ENCODE data around the gene VPS8. TPM values are rescaled to one million over a fixed set of nuclear protein-coding genes. Genes with fewer than 3 reads are reported as not detected.

The VPS8 gene
- total RNA-seq, 1 donor from 2014 or later: 101 TPM

DNA sequence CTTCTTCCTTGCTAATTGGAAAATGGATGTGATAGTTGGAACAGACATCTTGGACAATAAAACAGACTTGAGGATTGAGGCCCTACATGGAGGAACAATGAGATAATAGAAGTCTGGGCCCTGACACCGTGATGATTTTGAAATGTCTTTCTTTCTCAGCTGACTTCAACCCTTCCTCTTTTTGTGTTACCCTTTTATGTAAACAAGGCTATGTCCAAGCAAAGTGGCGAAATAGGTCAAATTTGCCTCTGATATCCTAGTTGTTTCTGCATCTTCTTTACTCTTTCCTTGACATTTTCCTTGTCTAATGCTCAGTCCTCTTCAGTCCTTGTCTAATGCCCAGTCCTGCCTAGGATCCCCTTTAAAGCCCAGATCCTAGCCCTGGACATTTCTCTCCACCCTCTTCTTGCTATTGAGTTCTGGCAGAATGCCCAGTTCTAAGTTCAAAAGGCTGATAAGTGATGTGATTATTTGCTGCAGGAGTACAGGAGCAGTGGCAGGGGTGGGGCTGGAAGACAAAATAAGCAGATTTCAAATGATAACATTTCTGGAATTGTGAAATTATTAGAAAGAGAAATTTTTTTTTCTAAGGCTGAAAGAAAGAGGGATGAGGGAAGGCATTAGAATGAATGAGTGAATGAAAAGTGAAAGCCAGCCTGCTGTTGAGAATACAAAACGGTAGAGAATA is 6.5 kb upstream of the VPS8 start:
- intact Hi-C loops (cut with DNase I): no loop called here
- no peak for DNase-seq (ENCODE audit: low spot score)

DNA sequence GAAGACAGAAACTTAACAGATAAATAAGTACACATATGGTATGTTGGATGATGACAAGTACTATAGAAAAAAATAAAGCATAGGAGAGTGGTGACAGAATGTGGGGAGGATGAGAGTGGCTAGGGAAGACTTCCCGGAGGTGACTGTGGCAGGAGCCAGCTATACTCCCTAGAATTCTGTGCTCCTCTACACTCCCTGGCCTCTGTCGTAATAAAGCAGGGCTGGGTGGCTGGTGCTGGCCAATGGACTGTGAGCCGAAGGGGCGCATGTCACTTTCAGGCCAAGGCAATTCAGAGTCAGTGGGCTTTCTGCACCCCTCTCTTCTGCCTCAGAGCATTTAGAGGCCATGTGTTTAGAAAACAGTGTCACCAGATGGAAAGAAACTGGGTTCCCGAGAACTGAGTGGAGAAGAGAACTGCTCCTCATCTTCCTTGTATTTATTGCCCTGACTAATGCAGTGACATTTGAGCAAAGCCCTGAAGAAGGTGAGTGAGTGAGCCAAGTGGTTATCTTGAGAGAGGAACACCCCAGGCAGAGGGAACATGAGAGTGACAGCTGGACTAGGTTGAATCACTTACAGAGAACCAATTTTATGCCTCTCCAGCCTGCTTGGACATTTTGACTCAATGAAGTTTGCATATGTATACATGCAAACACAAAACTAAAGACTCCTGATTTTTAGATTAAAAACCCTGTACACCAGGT is 5.2 kb upstream of the VPS8 start:
- intact Hi-C loops (cut with DNase I): no loop called here

DNA sequence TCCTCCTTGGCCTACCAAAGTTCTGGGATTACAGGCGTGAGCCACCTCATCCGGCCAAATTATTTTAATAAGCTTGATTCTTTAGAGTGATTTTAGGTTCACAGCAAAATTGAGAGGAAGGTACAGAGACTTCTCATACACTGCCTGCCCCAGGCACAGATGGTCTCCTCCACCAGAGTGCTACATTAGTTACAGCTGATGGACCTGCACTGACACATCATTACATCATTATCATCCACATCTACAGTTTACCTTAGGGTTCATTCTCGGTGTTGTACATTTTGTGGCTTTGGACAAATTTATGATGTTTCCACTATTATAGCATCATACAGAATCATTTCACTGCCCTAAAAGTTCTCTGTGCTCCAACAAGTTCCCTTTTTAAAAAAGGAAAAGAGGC is 4.4 kb upstream of the VPS8 start:
- intact Hi-C loops (cut with DNase I): no loop called here
- DNase-seq (ENCODE audit: low spot score): no peak

More for the DNA sequence above, 5.2 kb upstream of the VPS8 start:
- DNase-seq (ENCODE audit: low spot score): no peak

DNA sequence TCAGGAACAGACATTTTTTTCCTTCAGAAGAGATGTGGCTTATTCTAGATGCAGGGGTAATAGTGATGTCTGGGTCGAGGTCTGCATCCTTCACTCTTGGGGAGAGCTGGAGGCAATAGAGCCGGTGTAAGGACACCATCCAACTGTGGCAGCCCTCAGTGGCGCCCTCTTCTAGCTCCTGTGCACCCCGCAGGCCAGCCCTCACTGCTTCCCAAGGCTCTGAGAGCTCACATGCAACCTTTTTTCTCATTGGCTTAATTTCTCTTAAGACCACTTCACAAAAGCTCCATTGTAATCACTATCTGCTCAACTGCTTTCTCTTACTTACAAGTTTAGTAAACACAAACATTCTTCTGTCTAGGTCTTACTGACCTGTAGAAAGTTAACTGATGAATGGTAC is 3.9 kb upstream of the VPS8 start:
- DNase-seq (ENCODE audit: low spot score): no peak
- intact Hi-C loops (cut with DNase I): no loop called here

DNA sequence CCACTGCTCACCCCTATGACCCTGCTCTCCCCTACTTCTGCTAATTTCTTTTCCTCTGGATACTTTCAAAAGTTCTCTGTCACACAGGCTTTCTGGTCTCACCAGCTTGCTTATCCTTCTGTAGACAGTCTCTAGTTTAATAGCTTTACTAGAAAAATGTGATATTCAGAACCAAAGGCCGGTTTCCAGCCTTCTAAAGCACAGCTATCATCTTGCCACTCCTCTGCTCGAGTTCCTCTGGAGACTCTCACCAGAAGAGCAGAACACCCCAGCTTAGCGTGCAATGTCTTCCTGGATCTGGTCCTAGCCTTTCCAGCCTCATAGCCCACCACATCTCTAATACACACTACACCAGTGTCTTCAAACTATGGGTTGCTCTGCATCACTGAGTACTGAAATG is 1.8 kb upstream of the VPS8 start:
- no peak for DNase-seq (ENCODE audit: low spot score)
- intact Hi-C loops (cut with DNase I): loop anchor here (5.0 kb wide), 1 partner anchor 342 kb away; the partner anchor contains the start of gene C3orf70

DNA sequence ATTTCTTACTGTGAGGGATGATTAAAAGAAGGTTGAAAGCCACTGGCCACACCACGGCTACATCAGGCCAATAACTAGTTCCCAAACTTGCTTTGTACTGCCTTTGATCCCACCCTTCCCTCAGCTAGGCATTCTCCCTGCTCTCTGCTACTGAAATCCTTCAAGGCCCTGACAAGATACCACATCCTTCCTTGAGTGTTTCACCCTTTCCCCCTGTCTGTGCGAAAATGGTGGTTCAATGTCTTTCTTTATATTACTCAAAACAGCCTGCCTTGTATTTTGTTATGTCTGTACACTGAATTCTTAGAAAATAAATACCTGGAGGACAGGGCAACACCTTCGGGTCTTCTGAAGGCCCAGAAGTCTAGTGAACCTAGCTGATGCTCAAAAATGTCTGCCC is 932 bp upstream of the VPS8 start:
- no peak for DNase-seq (ENCODE audit: low spot score)
- intact Hi-C loops (cut with DNase I): loop anchor here (5.0 kb wide), 1 partner anchor 341 kb away; the partner anchor contains the start of gene C3orf70

DNA sequence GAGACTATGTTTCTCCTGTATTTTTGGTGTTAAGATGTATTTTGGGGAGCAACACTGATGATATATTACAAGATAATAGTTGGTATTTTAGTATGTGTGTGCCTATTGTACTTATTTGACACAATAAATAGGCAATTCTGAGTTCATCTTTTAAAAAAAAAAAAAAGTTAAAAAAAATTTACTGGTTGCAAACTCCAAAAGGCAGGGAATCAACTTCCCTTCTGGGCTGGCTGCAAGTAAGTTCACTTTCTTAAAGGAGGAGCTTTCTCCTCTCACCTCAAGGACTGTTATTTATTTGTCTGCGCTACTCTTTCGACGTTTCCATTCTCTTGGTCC is 335 bp upstream of the VPS8 start:
- intact Hi-C loops (cut with DNase I): loop anchor here (5.0 kb wide), 1 partner anchor 341 kb away; the partner anchor contains the start of gene C3orf70
- no peak for DNase-seq (ENCODE audit: low spot score)

DNA sequence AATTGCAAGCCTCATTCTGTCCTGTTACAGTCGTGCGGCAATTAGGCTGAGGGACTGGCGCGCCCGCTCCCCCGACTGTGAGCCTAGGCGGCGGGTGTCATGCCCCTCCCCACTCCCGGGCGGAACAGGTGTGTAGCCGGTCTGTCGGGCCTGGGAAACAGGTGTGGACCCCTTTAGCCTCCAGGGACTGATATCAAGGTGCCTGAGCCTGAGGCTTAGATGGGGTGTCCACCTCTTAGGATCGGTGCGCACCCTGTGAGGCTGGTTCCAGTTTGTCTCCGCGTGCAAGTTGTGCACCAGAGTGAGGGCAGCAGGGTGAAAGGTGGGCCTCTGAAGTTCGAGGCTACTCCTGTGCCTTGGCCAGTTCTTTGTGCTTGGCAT is 686 bp downstream of the VPS8 start:
- intact Hi-C loops (cut with DNase I): loop anchor here (5.0 kb wide), 1 partner anchor 340 kb away; the partner anchor contains the start of gene C3orf70
- DNase-seq (ENCODE audit: low spot score): no peak

DNA sequence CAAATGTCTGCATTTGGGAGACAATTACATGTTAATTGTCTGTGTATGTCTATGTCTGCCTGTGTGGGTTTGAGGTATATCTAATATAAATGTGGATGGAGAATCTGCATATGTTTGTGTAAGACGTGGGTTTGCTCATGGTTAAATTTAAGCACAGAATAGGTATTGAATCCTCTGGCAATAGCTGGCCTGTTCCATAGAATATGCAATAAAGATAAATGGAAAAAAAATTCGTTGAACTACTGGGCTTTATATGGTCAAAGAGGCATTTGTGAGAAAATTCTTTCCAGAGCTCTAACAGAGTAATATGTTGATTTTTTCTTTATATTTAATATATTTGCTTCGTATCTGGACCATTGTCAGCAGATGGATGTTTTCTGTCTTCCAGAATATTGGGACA is 1.4 kb downstream of the VPS8 start:
- intact Hi-C loops (cut with DNase I): loop anchor here (5.0 kb wide), 1 partner anchor 339 kb away; the partner anchor contains the start of gene C3orf70
- DNase-seq (ENCODE audit: low spot score): no peak

DNA sequence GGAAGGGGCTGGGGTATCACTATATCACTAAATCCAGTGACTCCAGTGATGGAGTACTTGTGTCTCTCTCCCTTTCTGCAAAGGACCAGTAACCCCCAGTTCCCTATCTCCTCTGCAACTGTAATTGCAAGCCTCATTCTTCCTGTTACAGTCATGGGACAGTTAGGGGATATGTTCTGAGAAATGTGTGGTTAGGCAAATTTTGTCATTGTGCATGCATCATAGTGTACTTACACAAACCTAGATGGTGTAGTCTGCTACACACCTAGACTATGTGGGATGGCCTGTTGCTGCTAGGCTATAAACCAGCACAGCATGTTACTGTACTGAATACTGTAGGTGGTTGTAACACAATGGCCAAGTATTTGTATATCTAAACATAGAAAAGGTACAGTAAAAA is 2.2 kb downstream of the VPS8 start:
- DNase-seq (ENCODE audit: low spot score): no peak
- intact Hi-C loops (cut with DNase I): loop anchor here (5.0 kb wide), 1 partner anchor 338 kb away; the partner anchor contains the start of gene C3orf70

DNA sequence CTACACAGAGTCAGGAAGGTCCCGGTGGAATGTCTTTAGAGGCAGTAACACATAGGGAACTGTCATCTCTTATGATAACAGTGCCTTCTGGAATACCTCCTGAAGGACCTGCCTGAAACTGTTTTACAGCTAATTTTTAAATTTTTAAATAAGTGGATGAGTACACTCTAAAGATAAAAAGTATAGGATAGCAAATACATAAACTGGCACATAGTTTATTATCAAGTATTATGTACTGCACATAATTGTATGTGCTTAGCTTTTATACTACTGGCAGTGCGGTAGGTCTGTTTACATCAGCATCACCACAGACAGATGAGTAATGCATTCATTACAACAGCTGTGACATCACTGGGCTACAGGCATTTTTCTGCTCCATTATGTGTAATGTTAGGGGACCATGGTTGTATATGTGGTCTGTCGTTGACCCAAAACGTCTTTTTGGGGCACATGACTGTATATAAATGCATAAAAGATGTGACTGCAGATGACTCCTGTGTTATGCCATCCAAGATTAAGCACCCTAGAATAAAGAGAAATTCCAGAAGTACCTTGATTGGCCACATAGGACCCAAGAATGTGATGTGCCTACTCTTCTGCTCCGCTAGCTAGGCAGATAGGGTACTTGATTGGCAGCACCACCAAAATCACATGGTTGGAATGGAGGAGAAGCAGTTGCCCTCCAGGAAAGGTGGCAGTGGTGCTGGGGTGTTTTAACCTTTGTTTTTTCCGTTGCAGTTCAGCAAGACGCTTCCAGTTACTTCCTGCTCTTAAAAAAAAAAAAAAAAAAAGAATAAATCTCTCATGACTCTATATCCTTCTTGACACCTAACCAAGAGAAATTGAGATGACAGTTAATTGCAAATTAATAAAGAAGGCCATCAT is 3.3 kb downstream of the VPS8 start:
- intact Hi-C loops (cut with DNase I): no loop called here
- no peak for DNase-seq (ENCODE audit: low spot score)

DNA sequence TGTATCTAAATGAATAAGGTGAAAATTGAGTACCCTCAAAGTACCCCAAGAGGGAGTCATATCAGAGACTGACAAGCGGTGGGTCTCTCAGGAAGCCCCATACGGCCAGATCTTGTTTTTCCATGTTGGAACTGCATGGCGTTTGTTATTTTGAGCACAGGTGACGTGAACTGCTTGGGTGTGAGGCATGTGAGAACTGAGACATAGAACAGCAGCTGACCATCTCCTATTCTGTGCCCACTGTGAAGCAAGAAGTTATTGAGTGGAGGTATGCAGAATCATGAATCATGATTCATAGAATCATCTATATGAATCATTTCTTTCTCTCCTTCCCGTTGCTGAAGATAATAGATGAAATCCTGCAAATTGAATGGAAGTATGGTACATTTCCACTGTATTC is 4.6 kb downstream of the VPS8 start:
- no peak for DNase-seq (ENCODE audit: low spot score)
- intact Hi-C loops (cut with DNase I): no loop called here

DNA sequence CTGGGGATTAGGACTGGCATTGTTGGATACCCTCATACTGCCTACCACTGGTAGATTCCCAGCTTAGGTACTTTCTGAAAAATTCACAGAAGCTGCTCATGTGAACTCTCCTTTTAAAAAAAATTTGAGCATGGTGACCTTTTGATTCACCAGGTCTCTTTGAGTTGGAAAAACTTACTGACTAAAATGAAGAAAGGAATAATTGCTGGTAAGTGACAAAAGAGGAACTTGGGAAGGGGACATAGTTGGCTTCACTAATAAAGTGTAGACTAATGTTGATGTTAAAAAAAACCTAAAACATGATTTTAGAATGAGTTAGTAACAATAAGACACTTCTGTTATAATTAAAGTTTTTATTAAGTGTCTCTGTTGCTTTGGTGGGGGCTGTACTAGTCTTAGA is 8.6 kb downstream of the VPS8 start:
- no peak for DNase-seq (ENCODE audit: low spot score)
- intact Hi-C loops (cut with DNase I): no loop called here

DNA sequence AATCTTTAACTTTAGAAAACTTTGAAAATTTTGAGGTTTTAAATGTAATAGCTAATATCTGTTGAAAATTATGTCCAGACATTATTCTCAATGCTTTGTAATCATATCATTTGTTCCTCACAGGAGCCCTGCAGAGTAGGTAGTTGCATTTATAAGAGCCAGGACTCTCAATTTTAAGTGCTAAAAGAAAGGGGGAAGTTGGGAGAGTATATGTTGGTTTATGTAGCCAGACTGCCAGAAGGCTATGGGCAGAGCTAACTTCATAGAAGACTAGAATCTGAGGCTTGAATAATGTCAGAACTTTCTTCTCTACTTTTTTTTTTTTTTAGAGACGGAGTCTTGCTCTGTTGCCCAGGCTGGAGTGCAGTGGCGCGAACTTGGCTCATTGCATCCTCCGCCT is 9.1 kb downstream of the VPS8 start:
- no peak for DNase-seq (ENCODE audit: low spot score)
- intact Hi-C loops (cut with DNase I): no loop called here

DNA sequence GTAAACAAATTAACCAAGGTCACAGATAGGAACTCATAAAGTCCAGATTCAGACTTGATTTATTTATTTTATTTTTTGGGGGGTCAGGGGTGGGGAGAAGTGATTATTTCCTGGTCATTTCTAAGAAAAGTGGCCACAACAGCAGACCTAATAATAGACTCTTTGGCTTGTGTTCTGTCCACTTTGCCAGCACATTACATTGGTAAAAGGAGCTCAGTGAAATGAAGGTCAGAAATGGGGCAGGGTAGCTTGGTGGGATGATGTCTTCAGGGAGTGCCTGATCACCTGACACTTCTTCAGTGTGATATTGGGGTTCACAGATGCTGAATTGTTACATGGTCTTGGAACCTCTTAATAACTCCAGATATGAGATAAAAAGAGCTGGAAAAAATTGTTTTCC is 10.1 kb downstream of the VPS8 start:
- intact Hi-C loops (cut with DNase I): no loop called here
- no peak for DNase-seq (ENCODE audit: low spot score)

DNA sequence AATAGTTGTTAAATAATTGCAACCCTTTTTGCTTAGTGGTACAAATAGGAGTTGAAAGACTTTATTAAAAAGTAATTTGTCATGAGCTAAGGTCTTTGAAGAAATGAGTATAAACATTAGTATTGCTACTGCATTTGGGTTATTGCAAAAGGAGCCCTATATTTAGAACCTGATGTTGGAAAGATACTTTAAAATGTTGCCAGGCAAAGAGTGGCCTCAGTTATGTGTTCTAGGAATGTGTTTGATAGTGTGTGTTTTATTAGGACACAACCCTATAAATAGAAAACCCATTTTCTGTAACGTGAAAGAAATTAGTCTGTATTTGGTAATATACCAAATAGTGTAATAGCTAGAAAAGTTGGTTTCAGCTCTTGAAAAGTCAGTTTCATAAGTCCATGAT is 10.7 kb downstream of the VPS8 start:
- no peak for DNase-seq (ENCODE audit: low spot score)
- intact Hi-C loops (cut with DNase I): no loop called here

DNA sequence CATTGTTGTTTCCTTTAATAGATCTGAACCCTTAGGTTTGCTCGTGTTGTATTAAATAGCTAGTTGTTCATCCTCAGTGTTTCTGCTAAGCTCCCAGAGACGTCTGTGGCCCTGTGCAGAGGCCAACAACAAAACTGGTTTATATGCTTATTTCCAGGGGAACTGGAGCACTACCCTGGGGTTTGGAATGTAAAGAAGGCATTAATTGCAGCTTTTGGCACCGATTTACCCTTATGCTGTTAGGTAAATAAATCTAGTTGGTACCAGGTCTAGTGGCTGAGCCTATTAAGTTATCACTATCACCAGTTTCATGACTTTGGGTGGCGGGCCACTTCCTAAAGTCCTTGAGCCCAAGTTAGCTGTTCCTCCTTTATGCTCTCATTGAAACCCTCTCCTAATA is 12.0 kb downstream of the VPS8 start:
- intact Hi-C loops (cut with DNase I): no loop called here
- DNase-seq (ENCODE audit: low spot score): no peak

DNA sequence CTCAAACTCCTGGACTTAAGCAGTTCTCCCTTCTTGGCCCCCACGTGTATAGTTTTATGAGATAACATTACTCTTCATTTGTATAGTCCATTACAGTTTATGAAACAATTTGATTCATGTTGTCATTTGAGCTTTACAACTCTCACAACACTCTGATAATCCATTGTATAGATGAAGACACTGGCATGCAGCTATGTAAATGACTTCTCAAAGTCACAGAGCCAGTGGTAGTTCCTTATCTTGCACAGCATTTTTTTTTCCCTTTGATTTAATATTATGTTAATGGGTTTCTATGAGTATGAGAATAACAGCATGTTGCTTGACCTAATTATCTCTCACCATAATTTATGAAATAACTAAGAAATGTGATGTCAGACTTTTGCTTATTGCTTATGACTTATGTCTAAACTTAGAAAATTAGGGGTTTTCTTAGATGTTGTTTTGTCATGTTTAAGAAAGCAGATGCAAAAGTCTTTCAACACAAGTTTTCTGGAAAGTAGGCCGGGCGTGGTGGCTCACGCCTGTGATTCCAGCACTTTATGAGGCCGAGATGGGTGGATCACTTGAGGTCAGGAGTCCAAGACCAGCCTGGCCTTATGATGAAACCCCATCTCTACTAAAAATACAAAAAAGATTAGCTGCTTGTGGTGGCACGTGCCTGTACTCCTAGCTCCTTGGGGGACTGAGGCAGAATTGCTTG is 13.3 kb downstream of the VPS8 start:
- no peak for DNase-seq (ENCODE audit: low spot score)
- intact Hi-C loops (cut with DNase I): no loop called here

DNA sequence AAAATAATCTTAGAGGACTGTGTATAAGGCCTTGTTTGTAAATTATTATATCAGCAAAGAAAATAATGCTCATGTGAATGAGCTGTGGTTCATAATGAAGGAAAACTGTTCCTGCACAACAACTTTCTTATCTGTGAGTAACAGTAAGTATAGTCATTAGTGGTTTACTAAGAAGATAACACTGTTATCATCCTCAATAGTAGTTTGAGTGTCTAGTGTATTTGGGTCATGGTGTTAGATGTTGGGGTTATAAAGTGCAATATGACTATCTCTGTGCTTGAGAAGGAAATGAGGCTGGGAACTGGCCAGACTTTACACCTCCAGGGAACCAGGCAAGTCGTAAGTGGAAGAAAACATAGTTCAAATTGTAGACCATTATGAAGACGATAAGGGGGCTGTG is 15.6 kb downstream of the VPS8 start:
- intact Hi-C loops (cut with DNase I): no loop called here
- no peak for DNase-seq (ENCODE audit: low spot score)

DNA sequence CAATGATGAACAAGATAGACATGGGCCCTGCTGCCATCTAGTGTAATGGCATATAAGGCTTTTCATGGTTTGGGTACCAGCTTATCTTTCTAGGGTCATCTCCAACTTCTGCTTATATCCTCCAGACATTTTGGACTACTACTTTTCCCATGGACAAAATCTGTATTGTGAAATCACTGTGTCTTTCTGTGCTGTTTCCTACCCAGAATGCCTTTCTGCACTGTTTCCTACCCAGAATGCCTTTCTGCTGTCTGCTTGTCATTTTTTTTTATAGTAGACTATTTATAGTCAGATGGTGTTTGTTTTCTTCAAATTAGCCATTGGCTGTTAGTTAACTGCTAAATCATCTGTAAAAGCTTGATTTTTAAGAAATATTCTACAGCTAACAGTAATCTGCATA is 20.1 kb downstream of the VPS8 start:
- intact Hi-C loops (cut with DNase I): no loop called here
- DNase-seq (ENCODE audit: low spot score): no peak
